KMS-11 (cell line): ENCODE data around the gene COL18A1.

Experiments used
- H2AFZ ChIP-seq: fragments of 200-600 bp; sonication (generic); 2 replicates; pipeline ENCODE4 v1.6.1; 2016; ENCODE audit warnings: antibody characterized with exemption, mixed run types, low read depth
- H3K27ac ChIP-seq: fragments of 200-600 bp; sonication (generic); 2 replicates; pipeline ENCODE4 v1.6.1; 2016; ENCODE audit warnings: mild to moderate bottlenecking, mixed run types
- H3K27me3 ChIP-seq: fragments of 200-600 bp; sonication (generic); 2 replicates; pipeline ENCODE4 v1.6.1; 2017; ENCODE audit warnings: mild to moderate bottlenecking, low read depth, mixed run types, moderate library complexity; ENCODE audit not compliant: insufficient read depth
- H3K36me3 ChIP-seq: fragments of 200-600 bp; sonication (generic); 2 replicates; pipeline ENCODE4 v1.6.1; 2017; ENCODE audit warnings: mild to moderate bottlenecking, mixed run types; ENCODE audit not compliant: insufficient read depth
- H3K4me1 ChIP-seq: fragments of 200-600 bp; sonication (generic); 2 replicates; pipeline ENCODE4 v1.6.1; 2016; ENCODE audit warnings: mild to moderate bottlenecking, low read depth, mixed run types; ENCODE audit not compliant: poor library complexity, severe bottlenecking
- H3K4me2 ChIP-seq: fragments of 200-600 bp; sonication (generic); 2 replicates; pipeline ENCODE4 v1.7.0; 2016; ENCODE audit warnings: mild to moderate bottlenecking, mixed run types
- H3K4me3 ChIP-seq: fragments of 200-600 bp; sonication (generic); IDR thresholded peaks from 2 replicates; pipeline ENCODE4 v1.6.1; 2017; ENCODE audit warnings: low read depth, low read length, mixed read lengths; ENCODE audit not compliant: insufficient read depth
- H3K79me2 ChIP-seq: fragments of 200-600 bp; sonication (generic); 2 replicates; pipeline ENCODE4 v1.6.1; 2016; ENCODE audit warnings: low read depth, mixed run types; ENCODE audit not compliant: insufficient read depth
- H3K9ac ChIP-seq: fragments of 200-600 bp; sonication (generic); 2 replicates; pipeline ENCODE4 v1.6.1; 2016; ENCODE audit warnings: mild to moderate bottlenecking, mixed run types
- H4K20me1 ChIP-seq: fragments of 200-600 bp; sonication (generic); 2 replicates; pipeline ENCODE4 v1.6.1; 2016; ENCODE audit warnings: mild to moderate bottlenecking, mixed run types; ENCODE audit not compliant: insufficient read depth
- CTCF ChIP-seq: fragments of 200-600 bp; sonication (generic); conservative IDR thresholded peaks from 2 replicates; pipeline ENCODE4 v1.6.1; 2017; ENCODE audit warnings: low read depth, mild to moderate bottlenecking, antibody characterized with exemption, low read length, moderate library complexity, mixed read lengths

The COL18A1 gene

GRCh38 chr21:45457832-45458172 is 52.8 kb downstream of the COL18A1 start:
- no peak overlapping the region for H3K27ac ChIP-seq
- peaks cover 53% of the 10 kb centered on the region for H3K27me3 ChIP-seq
- H3K9ac ChIP-seq: no peak overlapping the region
- H3K36me3 ChIP-seq: no peaks in the 10 kb centered on the region
- TF ChIP-seq CTCF: no peak
- no peaks in the 10 kb centered on the region for H3K79me2 ChIP-seq
- no peaks in the 10 kb centered on the region for H4K20me1 ChIP-seq
- H3K4me2 ChIP-seq: no peak overlapping the region
- H2AFZ ChIP-seq: no peak overlapping the region
- no peak overlapping the region for H3K4me3 ChIP-seq
- H3K4me1 ChIP-seq: no peaks in the 10 kb centered on the region

- Histone ChIP-seq H2AFZ (no peak overlapping the region), H4K20me1 (no peaks in the 10 kb centered on the region), H3K4me1 (no peaks in the 10 kb centered on the region), H3K36me3 (no peaks in the 10 kb centered on the region), H3K4me3 (no peak overlapping the region), H3K9ac (no peak overlapping the region), H3K79me2 (no peaks in the 10 kb centered on the region), H3K4me2 (no peak overlapping the region), H3K27me3 (peaks cover 60% of the 10 kb centered on the region), H3K27ac (no peak overlapping the region)
- no peak for TF ChIP-seq CTCF
Measured at GRCh38 chr21:45458281-45459170, 53.6 kb downstream of the COL18A1 start.

GRCh38 chr21:45459171-45460010 is 54.4 kb downstream of the COL18A1 start:
- Histone ChIP-seq H4K20me1 (no peaks in the 10 kb centered on the region), H3K27ac (no peak overlapping the region), H3K4me3 (no peak overlapping the region), H3K4me2 (no peak overlapping the region), H3K9ac (no peak overlapping the region), H2AFZ (no peak overlapping the region), H3K36me3 (no peaks in the 10 kb centered on the region), H3K4me1 (no peaks in the 10 kb centered on the region), H3K27me3 (peaks cover 68% of the 10 kb centered on the region), H3K79me2 (no peaks in the 10 kb centered on the region)
- TF ChIP-seq CTCF: no peak

- Histone ChIP-seq H3K79me2 (no peaks in the 10 kb centered on the region), H3K4me3 (no peak overlapping the region), H3K4me2 (no peak overlapping the region), H3K4me1 (no peaks in the 10 kb centered on the region), H3K9ac (no peak overlapping the region), H3K27me3 (peaks cover 69% of the 10 kb centered on the region), H4K20me1 (no peaks in the 10 kb centered on the region), H3K27ac (no peak overlapping the region), H2AFZ (no peak overlapping the region), H3K36me3 (no peaks in the 10 kb centered on the region)
- TF ChIP-seq CTCF: no peak
Measured at GRCh38 chr21:45460011-45460565, 55.1 kb downstream of the COL18A1 start.
